ENCODE results near the gene NAT10.

Gene NAT10

DNA sequence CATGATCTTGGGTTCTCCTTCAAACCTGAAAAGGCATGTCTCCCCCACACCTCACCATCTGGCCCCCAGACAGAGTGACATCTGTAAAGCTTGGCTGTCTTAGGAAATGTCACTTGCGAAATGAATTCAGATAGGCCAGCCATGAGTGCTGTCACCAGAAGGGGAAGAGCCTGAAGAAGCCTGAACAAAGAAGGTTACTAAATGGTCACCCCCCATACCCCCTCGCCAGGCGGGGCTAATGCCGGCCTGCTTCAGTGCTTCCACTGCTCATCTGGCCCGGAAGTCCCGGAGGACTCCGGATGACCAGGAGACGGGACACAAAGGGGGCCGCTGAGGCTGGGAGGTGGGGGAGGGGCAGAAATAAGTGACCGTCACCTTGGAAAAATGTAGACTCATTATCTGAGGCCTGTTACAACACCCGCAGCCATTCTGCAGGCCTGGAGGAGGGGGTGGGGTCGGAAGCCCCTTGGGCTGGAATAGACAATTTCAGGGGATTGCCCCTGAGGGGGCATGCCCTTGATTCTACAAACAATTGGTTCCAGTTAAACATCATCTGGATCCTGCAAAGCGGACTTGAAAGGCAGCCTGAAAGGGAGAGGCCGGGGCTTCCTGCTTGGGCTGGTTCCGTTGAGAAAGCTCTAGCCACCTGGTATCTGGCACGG lies 43.2 kb downstream of the NAT10 start:
- Histone ChIP-seq H3K9me3 (no peaks in the 10 kb centered on the region), H3K4me1 (no peaks in the 10 kb centered on the region), H3K27me3 (ENCODE audit: low read depth) (no peaks in the 10 kb centered on the region), H3K4me3 (no peak overlapping the region), H3K36me3 (replicated peaks) (peaks cover 63% of the 10 kb centered on the region)
- in situ Hi-C loops (cut with MboI; ENCODE audit: low sequenced_read_pairs) = no loop called here
- DNase-seq (ENCODE audit: low spot score in 2 of 2) = no peak

DNA sequence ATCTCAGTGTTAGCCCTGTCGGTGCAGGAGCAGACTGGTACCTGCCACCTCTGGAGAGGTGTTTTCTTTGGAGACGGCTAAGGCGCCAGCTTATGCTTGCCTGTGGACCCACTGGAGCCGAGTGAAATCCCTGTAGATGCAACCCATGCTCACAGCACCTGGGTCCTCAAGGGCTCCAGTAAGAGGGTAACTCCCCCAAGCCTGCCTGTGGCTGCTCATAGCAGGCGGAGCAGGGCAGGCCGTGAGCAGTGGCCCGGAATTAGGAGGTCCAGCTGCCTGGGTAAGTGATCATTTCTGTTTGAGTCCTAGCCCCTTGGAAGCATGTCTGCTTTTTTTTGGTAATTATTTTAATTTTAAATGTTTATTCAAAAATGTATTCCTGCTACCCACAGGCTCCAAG lies 43.8 kb downstream of the NAT10 start:
- no peak for DNase-seq (ENCODE audit: low spot score in 2 of 2)
- H3K9me3 ChIP-seq = no peaks in the 10 kb centered on the region
- no peak overlapping the region for H3K4me3 ChIP-seq
- no peaks in the 10 kb centered on the region for H3K4me1 ChIP-seq
- H3K36me3 ChIP-seq (replicated peaks) = peaks cover 57% of the 10 kb centered on the region
- H3K27me3 ChIP-seq (ENCODE audit: low read depth) = no peaks in the 10 kb centered on the region
- in situ Hi-C loops (cut with MboI; ENCODE audit: low sequenced_read_pairs) = no loop called here

DNA sequence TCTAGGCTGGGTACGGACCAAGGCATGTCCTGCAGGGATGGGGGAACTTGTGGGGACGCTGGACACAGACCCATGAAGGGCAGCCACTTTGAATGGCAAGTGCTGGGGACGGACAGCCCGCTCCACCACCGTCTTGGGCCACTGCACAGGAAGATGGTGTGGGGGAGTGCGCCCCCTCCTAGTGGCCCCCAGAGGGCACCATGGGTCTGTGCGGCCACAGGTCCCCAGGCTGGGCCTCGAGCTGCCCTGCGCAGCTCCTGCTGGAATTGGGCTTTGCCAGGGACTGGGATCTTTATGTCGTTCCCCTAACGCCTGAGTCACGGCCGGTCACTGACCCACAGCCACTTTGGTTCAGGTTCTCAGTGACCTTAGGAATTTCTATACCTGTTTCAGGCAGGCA lies 44.4 kb downstream of the NAT10 start:
- Histone ChIP-seq H3K4me1 (no peaks in the 10 kb centered on the region), H3K4me3 (no peak overlapping the region), H3K27me3 (ENCODE audit: low read depth) (no peaks in the 10 kb centered on the region), H3K9me3 (no peaks in the 10 kb centered on the region), H3K36me3 (replicated peaks) (peaks cover 54% of the 10 kb centered on the region)
- peak in 1 of 2 experiments; percentile 29 for DNase-seq (ENCODE audit: low spot score in 2 of 2)
- in situ Hi-C loops (cut with MboI; ENCODE audit: low sequenced_read_pairs) = loop anchor here (10.0 to 25.0 kb wide), 3 partner anchors 335 to 1238 kb away; no protein-coding TSS in a partner anchor

DNA sequence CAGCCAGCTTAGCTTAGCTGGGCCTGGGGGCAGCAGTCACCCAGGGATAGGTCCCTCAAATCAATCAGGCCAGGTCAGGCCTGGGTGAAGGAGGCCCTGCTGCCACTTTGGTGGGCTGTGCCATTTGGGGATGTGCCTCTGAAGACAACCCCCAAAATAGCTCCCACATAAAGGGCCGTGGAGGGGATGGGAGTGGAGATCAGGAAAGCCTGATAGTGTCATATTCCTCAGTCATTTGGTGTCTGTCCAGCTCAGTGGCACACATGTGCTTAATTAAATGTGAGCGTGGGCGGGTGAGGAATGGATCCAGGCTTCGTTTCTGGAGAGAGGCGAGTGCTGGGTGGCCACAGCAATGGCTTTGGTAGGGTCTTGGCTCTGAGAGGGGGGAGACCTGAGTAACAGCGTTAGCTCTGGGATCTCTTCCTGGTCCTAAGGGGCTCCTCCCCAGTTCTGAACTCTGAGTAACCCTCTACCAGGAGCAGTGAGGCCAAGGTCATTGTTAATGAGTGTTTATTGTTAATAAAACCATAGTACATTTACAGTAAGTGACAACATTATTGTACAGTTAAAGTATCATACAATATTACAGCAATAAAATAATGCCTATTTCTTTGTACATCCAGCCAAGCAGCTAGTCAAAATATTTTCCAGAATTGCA lies 45.2 kb downstream of the NAT10 start:
- Histone ChIP-seq H3K36me3 (replicated peaks) (peaks cover 53% of the 10 kb centered on the region), H3K27me3 (ENCODE audit: low read depth) (no peaks in the 10 kb centered on the region), H3K4me1 (no peaks in the 10 kb centered on the region), H3K4me3 (no peak overlapping the region), H3K9me3 (no peaks in the 10 kb centered on the region)
- in situ Hi-C loops (cut with MboI; ENCODE audit: low sequenced_read_pairs) = loop anchor here (10.0 to 25.0 kb wide), 3 partner anchors 334 to 1237 kb away; no protein-coding TSS in a partner anchor
- DNase-seq (ENCODE audit: low spot score in 2 of 2) = no peak

DNA sequence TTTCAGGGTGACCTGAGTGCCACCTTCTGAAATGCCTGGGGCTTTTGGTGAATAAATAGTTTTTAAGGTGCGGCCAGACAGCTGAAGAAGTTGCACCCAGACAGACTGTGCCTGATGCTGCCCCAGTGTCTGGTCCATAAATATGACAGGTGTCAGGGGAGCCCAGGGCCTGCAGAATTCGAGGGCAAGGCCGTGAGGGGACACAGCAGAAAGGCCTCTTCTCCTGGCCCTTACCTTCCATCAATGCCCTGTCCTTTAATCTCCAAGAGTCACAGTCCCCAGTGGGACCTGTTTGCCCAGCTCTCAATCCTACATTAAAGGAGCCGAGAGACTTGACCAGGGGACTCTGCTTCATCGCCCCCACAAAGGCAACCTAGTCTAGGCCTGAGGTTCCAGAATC lies 45.7 kb downstream of the NAT10 start:
- in situ Hi-C loops (cut with MboI; ENCODE audit: low sequenced_read_pairs) = loop anchor here (10.0 to 25.0 kb wide), 3 partner anchors 334 to 1236 kb away; no protein-coding TSS in a partner anchor
- DNase-seq (ENCODE audit: low spot score in 2 of 2) = no peak
- H3K27me3 ChIP-seq (ENCODE audit: low read depth) = no peaks in the 10 kb centered on the region
- no peaks in the 10 kb centered on the region for H3K4me1 ChIP-seq
- no peaks in the 10 kb centered on the region for H3K9me3 ChIP-seq
- peaks cover 53% of the 10 kb centered on the region for H3K36me3 ChIP-seq (replicated peaks)
- H3K4me3 ChIP-seq = no peak overlapping the region

DNA sequence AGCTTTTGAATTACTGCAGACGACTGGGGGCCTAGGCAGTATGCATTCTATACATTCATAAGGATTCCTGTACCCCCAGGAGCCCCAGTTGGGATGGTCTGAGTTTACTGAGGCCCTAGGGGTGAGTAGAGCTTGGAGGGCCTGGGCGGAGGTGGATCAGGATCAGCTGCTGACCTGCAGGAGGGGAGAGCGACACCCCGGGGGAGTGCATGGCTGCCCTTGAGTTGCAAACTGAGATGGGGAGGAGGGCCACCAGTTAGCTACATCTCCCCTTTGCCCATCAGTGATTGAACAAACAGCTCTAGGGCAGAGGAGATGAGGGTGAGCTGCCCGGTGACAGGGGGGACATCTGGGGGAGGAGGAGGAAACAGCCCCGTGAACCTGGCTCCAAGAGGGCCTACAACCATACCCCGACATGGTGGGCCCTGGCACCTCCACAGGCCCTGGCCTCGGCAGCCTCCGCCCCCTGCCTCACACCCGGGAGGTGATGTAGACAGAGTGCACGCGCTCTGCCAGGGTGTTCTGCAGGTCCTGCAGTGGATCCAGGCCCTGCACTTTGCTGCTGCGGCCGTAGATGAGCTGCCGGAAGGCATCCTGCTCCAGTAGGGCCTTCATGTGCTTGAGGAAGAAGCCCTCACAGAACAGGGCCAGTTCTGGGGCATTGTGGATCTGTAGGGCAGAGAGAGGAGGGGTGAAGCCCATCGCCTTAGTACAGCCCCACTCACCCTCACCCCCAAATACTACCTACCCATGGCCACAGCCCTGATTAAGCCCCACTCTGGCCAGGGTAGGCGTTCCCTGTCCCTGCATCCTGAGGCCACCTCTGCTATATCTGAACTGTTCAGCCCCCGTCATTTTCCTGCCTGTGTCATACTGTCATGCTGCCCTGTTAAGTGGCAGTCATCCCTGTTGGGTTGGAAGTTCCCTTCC lies 46.8 kb downstream of the NAT10 start:
- Histone ChIP-seq H3K9me3 (no peaks in the 10 kb centered on the region), H3K27me3 (ENCODE audit: low read depth) (no peaks in the 10 kb centered on the region), H3K4me1 (no peaks in the 10 kb centered on the region), H3K4me3 (no peak overlapping the region), H3K36me3 (replicated peaks) (peaks cover 43% of the 10 kb centered on the region)
- DNase-seq (ENCODE audit: low spot score in 2 of 2) = no peak
- in situ Hi-C loops (cut with MboI; ENCODE audit: low sequenced_read_pairs) = loop anchor here (10.0 to 25.0 kb wide), 3 partner anchors 333 to 1235 kb away; no protein-coding TSS in a partner anchor

DNA sequence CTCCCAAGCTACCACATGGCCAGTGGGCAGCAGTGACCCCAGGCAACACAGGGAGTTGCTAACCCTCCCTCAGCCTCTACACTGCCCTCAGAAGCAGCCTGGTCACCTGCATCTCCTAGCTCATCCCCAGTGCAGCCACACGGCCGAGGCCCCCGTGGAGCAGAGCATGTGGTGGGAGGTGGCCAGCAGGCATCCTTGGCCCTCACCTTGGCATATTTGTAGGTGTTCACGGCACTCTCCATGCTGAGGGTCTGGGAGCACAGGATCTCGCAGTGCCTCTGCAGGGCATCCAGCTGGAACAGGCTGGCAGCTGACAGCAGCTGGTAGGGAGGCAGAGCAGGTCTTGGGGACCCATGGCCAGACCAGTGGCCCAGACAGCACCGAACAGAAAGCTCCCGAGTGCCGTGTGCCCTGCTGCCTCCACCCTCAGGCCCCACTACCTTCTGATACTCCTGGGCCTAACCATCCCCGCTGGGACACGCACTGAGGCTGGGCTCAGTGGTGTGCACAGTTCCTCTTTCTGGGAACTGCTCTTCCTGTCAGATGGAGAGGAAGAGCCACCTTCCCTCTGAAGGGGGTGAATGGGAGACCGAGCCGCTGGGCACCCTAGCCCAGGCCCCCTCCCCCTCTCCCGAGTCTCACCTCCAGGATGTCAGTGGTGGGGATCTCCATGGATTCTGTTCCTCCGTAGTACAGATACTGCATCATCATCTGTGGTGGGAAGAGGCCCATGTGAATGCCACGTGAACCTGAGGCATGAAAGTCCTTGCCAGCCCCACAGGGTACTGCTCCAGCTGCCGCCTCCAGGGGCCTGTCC lies 48.8 kb downstream of the NAT10 start:
- H3K27me3 ChIP-seq (ENCODE audit: low read depth) = no peaks in the 10 kb centered on the region
- peaks cover 22% of the 10 kb centered on the region for H3K36me3 ChIP-seq (replicated peaks)
- no peaks in the 10 kb centered on the region for H3K9me3 ChIP-seq
- H3K4me3 ChIP-seq = no peak overlapping the region
- DNase-seq (ENCODE audit: low spot score in 2 of 2) = no peak
- in situ Hi-C loops (cut with MboI; ENCODE audit: low sequenced_read_pairs) = loop anchor here (10.0 to 25.0 kb wide), 3 partner anchors 331 to 1233 kb away; no protein-coding TSS in a partner anchor
- H3K4me1 ChIP-seq = no peaks in the 10 kb centered on the region

DNA sequence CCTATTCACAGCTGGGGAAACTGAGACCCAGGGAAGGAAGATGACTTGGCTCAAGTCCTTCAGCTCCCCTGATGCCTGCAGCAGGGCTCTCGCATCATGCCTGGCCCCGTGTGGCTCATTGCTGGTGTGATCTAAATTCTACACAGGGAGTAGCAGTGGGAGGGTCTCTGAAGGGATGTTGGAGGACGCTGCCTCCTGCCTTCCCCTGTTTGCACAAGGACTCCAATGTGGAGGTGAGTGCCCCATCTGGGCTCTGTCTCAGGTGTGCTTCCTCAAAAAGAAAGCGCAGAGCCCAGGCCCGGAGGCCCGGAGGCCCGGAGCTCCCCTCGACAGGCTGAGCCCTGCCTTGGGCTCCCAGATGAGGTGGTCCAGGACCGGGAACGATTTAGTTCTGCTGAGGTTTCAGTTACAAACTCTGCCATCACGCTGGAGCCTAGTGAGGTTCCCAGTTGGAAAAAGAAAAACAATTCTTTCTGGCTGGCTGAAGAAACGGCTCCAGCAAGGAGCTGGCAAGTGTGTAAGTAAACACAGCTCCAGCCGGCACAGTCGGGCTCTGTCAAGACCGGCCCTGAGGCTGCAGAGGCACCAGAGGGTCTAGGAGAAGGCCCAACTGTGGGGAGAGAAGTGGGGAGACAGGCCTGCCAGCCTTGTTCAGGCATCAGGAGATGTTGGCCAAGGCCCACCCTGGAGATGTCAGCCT lies 49.8 kb downstream of the NAT10 start:
- Histone ChIP-seq H3K4me1 (no peaks in the 10 kb centered on the region), H3K4me3 (no peak overlapping the region), H3K27me3 (ENCODE audit: low read depth) (no peaks in the 10 kb centered on the region), H3K9me3 (no peaks in the 10 kb centered on the region), H3K36me3 (replicated peaks) (peaks cover 14% of the 10 kb centered on the region)
- DNase-seq (ENCODE audit: low spot score in 2 of 2) = no peak
- in situ Hi-C loops (cut with MboI; ENCODE audit: low sequenced_read_pairs) = loop anchor here (10.0 to 25.0 kb wide), 3 partner anchors 330 to 1232 kb away; no protein-coding TSS in a partner anchor

DNA sequence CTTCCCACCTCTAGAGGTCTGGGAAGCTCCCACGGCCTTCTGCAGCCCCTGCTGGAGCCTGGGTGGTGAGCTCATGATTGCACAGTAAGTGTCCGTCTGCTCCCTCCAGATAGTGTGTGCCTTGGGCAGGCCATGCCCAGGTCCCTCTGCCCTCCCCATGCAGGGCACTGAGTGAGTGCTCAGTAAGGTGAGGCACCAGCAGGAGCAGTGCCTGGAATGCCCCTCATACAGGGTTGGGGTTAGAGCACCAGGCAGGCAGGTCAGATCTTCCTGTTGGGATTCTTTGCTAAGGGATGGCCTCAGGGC lies 50.3 kb downstream of the NAT10 start:
- no peaks in the 10 kb centered on the region for H3K27me3 ChIP-seq (ENCODE audit: low read depth)
- no peaks in the 10 kb centered on the region for H3K9me3 ChIP-seq
- in situ Hi-C loops (cut with MboI; ENCODE audit: low sequenced_read_pairs) = loop anchor here (10.0 to 25.0 kb wide), 3 partner anchors 329 to 1232 kb away; no protein-coding TSS in a partner anchor
- H3K4me1 ChIP-seq = no peaks in the 10 kb centered on the region
- peaks cover 10% of the 10 kb centered on the region for H3K36me3 ChIP-seq (replicated peaks)
- no peak for DNase-seq (ENCODE audit: low spot score in 2 of 2)
- no peak overlapping the region for H3K4me3 ChIP-seq

DNA sequence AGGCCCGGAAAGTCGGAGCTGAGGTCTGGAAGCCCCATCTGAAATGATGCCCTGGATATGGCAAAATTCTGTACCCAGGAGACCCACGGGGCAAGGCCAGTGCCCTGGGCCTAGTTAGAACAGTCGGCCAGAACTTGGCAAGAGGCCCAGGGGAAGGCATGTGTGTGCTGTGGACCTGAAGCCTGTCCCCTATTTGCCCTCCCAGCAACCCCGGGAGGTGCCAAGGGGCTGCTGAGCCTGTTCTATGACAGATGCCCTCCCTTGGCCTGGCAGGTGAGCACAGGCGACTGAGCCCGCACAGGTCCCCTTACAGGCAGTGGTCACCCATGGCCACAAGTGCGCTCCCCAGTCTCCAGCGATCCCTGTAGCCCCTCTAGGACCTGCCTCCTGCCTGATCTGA lies 51.7 kb downstream of the NAT10 start:
- Histone ChIP-seq H3K9me3 (no peaks in the 10 kb centered on the region), H3K27me3 (ENCODE audit: low read depth) (no peaks in the 10 kb centered on the region), H3K36me3 (replicated peaks) (peaks cover 10% of the 10 kb centered on the region), H3K4me1 (no peaks in the 10 kb centered on the region), H3K4me3 (no peak overlapping the region)
- DNase-seq (ENCODE audit: low spot score in 2 of 2) = no peak
- in situ Hi-C loops (cut with MboI; ENCODE audit: low sequenced_read_pairs) = loop anchor here (10.0 to 25.0 kb wide), 3 partner anchors 328 to 1230 kb away; no protein-coding TSS in a partner anchor

DNA sequence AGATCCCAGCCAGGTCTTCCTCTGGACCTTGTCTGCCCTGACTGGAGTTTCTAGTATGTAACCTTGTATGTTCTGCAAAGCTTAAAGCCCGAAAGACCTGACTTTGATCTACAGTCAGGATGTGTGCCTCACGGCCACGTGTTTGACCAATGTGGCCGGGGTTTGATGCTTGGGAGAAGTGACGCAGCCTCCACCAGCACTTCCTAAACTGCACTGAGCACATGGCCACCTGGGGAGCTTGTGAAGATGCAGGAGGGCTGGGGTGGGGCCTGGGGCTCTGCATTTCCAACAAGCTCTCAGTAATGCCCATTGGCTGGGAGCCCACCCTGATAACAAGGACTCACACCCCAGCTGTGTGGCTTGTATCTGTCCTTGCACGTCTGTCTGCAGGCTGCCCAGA lies 53.2 kb downstream of the NAT10 start:
- Histone ChIP-seq H3K4me3 (no peak overlapping the region), H3K36me3 (replicated peaks) (peaks cover 10% of the 10 kb centered on the region), H3K4me1 (no peaks in the 10 kb centered on the region), H3K27me3 (ENCODE audit: low read depth) (no peaks in the 10 kb centered on the region), H3K9me3 (no peaks in the 10 kb centered on the region)
- no peak for DNase-seq (ENCODE audit: low spot score in 2 of 2)
- in situ Hi-C loops (cut with MboI; ENCODE audit: low sequenced_read_pairs) = loop anchor here (10.0 to 25.0 kb wide), 3 partner anchors 326 to 1229 kb away; no protein-coding TSS in a partner anchor

DNA sequence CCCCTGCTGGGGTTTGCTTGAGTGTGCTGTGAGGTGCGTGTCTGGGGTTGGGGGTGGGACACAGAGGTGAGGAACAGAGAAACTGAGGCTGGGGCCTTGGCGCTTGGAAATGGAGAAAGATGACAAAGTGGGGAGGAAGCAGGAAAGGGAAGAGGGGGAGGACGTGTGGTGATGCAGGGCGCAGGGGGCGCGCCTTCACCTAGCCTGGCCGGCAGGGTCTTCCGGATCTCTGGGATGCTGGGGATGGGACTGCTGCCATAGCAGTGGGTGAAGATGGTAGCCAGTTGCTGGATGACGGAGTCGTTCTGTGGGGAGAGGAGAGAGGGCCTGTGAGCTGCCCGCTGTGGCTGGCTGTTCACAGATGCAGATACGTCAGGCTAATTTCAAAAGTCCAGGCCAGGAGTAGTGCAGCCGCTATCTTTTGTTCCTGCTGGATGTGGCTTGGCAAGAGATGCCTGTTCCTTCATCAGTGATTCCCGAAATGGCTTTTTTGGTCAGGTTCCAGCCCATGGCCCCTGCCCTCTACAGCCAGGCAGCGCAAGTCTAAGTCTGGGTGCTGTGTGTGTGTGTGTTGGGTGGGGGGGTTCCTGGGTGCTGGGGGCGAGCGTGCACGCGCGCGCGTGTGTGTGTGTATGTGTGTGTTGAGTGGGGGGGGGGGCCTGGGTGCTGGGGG lies 54.8 kb downstream of the NAT10 start:
- Histone ChIP-seq H3K36me3 (replicated peaks) (peaks cover 5% of the 10 kb centered on the region), H3K27me3 (ENCODE audit: low read depth) (no peaks in the 10 kb centered on the region), H3K9me3 (no peaks in the 10 kb centered on the region), H3K4me1 (no peaks in the 10 kb centered on the region), H3K4me3 (no peak overlapping the region)
- in situ Hi-C loops (cut with MboI; ENCODE audit: low sequenced_read_pairs) = loop anchor here (25.0 kb wide), 1 partner anchor 1227 kb away; no protein-coding TSS in a partner anchor
- no peak for DNase-seq (ENCODE audit: low spot score in 2 of 2)

All from HAP-1 (cell line).